GM12865 (cell line): Measurements from ENCODE around the gene ATE1.

Experiments
- DNase-seq: peaks from one replicate; pipeline ENCODE4 v3.0.0; 2010; ENCODE audit warnings: low read depth
- H3K4me3 ChIP-seq: 2 replicates; pipeline ENCODE4 v1.5.1; 2011; ENCODE audit warnings: mild to moderate bottlenecking, low read depth, low read length, control low read depth
- CTCF ChIP-seq: IDR thresholded peaks from 2 replicates; pipeline ENCODE4 v1.5.1; 2011; ENCODE audit warnings: low read length, control low read depth, low read depth, inconsistent platforms; ENCODE audit not compliant: insufficient read depth; ENCODE audit errors: missing control alignments

Gene ATE1

GRCh38 chr10:121715076-121715475 is 212.8 kb downstream of the ATE1 start:
- H3K4me3 ChIP-seq: no peak overlapping the region
- DNase-seq: no peak
- TF ChIP-seq CTCF: no peak

GRCh38 chr10:121713486-121713885 is 214.3 kb downstream of the ATE1 start:
- H3K4me3 ChIP-seq: no peak overlapping the region
- TF ChIP-seq CTCF: no peak
- no peak for DNase-seq

- no peak for DNase-seq
- TF ChIP-seq CTCF: no peak
- no peak overlapping the region for H3K4me3 ChIP-seq
These were observed 216.9 kb downstream of the ATE1 start for GRCh38 chr10:121710971-121711370.

- no peak for TF ChIP-seq CTCF
- no peak overlapping the region for H3K4me3 ChIP-seq
- DNase-seq: no peak
These were observed 217.6 kb downstream of the ATE1 start for GRCh38 chr10:121710207-121710606.

- no peak overlapping the region for H3K4me3 ChIP-seq
- no peak for TF ChIP-seq CTCF
These were observed 218.2 kb downstream of the ATE1 start for GRCh38 chr10:121709675-121710073.

GRCh38 chr10:121708728-121709674 is 218.8 kb downstream of the ATE1 start:
- DNase-seq: no peak
- H3K4me3 ChIP-seq: no peak overlapping the region
- TF ChIP-seq CTCF: no peak

More at GRCh38 chr10:121709675-121710073, 218.2 kb downstream of the ATE1 start:
- DNase-seq: no peak
